HEK293 (cell line): ENCODE data around the gene S100A13.

Source experiments
- CTCF ChIP-seq: fragments of 450-650 bp; formaldehyde crosslinking; IDR thresholded peaks from 2 replicates; pipeline ENCODE4 v1.5.1; 2016; ENCODE audit warnings: missing biosample characterization, missing genetic modification characterization
- TCF7L2 ChIP-seq: IDR thresholded peaks from 2 replicates; pipeline ENCODE4 v1.6.1; 2011; ENCODE audit warnings: low read depth, mild to moderate bottlenecking, inconsistent platforms, low read length, moderate library complexity, borderline replicate concordance
- YY1 ChIP-seq: fragments of 450-650 bp; formaldehyde crosslinking; IDR thresholded peaks from 2 replicates; pipeline ENCODE4 v1.5.1; 2018; ENCODE audit warnings: missing biosample characterization, missing genetic modification characterization
- ZBTB49 ChIP-seq: fragments of 450-650 bp; formaldehyde crosslinking; IDR thresholded peaks from 2 replicates; pipeline ENCODE4 v1.5.1; 2016; ENCODE audit warnings: missing biosample characterization, missing genetic modification characterization, low read depth
- ZFP41 ChIP-seq: fragments of 450-650 bp; formaldehyde crosslinking; IDR thresholded peaks from 2 replicates; pipeline ENCODE4 v1.5.1; 2016; ENCODE audit warnings: missing biosample characterization, missing genetic modification characterization, borderline replicate concordance
- ZNF157 ChIP-seq: fragments of 450-650 bp; formaldehyde crosslinking; IDR thresholded peaks from 2 replicates; pipeline ENCODE4 v1.5.1; 2016; ENCODE audit warnings: missing biosample characterization, missing genetic modification characterization
- ZNF24 ChIP-seq: fragments of 450-650 bp; formaldehyde crosslinking; IDR thresholded peaks from 2 replicates; pipeline ENCODE4 v1.5.1; 2016; ENCODE audit warnings: missing biosample characterization, missing genetic modification characterization
- ZNF292 ChIP-seq: fragments of 450-650 bp; formaldehyde crosslinking; IDR thresholded peaks from 2 replicates; pipeline ENCODE4 v1.5.1; 2016; ENCODE audit warnings: low read depth, missing biosample characterization, missing genetic modification characterization, borderline replicate concordance
- ZNF404 ChIP-seq: fragments of 450-650 bp; formaldehyde crosslinking; IDR thresholded peaks from 2 replicates; pipeline ENCODE4 v1.5.1; 2017; ENCODE audit warnings: missing biosample characterization, missing genetic modification characterization
- ZNF521 ChIP-seq: fragments of 450-650 bp; formaldehyde crosslinking; IDR thresholded peaks from 2 replicates; pipeline ENCODE4 v1.5.1; 2017; ENCODE audit warnings: missing biosample characterization, mild to moderate bottlenecking, missing genetic modification characterization
- ZNF560 ChIP-seq: fragments of 450-650 bp; formaldehyde crosslinking; IDR thresholded peaks from 2 replicates; pipeline ENCODE4 v1.5.1; 2017; ENCODE audit warnings: missing biosample characterization, missing genetic modification characterization, borderline replicate concordance
- ZNF639 ChIP-seq: fragments of 450-650 bp; formaldehyde crosslinking; IDR thresholded peaks from 2 replicates; pipeline ENCODE4 v1.5.1; 2016; ENCODE audit warnings: missing biosample characterization, missing genetic modification characterization
- ZSCAN18 ChIP-seq: fragments of 450-650 bp; formaldehyde crosslinking; IDR thresholded peaks from 2 replicates; pipeline ENCODE4 v1.5.1; 2016; ENCODE audit warnings: missing biosample characterization, missing genetic modification characterization
- TF ChIP-seq, protein P1 (sequence below): fragments of 450-650 bp; formaldehyde crosslinking; IDR thresholded peaks from 2 replicates; pipeline ENCODE4 v1.5.1; 2016; ENCODE audit warnings: missing biosample characterization, missing genetic modification characterization

DNA sequence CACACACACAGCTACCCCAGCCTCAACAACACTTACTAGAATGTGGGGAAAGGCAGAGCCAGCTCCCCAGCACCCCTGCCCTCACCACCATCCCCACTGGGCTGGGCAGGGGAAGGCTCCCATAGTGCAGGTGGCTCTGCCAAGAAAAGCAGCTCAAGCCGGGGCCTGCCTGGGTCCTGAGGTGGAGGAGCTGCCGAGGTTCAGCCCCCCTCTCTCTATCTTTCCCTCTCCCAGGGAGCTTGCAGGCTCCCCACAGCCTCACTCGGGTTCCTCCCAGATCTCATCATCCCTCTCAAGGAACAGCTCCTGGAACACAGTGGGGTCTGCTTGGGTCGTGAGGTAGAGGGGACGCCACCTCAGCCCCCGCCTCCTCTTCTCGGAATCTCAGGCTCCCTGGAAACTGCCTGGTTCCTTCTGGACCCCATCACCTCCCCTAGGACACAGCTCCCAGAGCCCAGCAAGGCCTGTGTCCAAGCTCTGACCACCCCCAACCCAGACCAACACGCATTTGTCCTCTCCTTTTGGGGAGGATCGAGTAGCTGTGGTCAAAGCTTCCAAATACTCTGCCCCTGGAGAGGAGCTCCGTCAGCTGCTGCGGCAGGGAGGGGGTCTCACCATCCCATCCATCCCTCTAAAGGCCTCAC is 15.1 kb downstream of the S100A13 start:
- TF ChIP-seq CTCF (tag by site-specific recombination) (no peak), TCF7L2 (no peak), YY1 (no peak), ZNF157 (tag by site-specific recombination) (no peak), ZSCAN18 (tag by site-specific recombination) (no peak), ZNF24 (tag by site-specific recombination) (no peak), ZNF560 (no peak), ZNF404 (tag by site-specific recombination) (no peak), ZBTB49 (tag by site-specific recombination) (no peak), ZFP41 (tag by site-specific recombination) (no peak), ZNF521 (no peak), ZNF292 (no peak), ZNF639 (tag by site-specific recombination) (no peak)
- TF ChIP-seq, protein P1, sequence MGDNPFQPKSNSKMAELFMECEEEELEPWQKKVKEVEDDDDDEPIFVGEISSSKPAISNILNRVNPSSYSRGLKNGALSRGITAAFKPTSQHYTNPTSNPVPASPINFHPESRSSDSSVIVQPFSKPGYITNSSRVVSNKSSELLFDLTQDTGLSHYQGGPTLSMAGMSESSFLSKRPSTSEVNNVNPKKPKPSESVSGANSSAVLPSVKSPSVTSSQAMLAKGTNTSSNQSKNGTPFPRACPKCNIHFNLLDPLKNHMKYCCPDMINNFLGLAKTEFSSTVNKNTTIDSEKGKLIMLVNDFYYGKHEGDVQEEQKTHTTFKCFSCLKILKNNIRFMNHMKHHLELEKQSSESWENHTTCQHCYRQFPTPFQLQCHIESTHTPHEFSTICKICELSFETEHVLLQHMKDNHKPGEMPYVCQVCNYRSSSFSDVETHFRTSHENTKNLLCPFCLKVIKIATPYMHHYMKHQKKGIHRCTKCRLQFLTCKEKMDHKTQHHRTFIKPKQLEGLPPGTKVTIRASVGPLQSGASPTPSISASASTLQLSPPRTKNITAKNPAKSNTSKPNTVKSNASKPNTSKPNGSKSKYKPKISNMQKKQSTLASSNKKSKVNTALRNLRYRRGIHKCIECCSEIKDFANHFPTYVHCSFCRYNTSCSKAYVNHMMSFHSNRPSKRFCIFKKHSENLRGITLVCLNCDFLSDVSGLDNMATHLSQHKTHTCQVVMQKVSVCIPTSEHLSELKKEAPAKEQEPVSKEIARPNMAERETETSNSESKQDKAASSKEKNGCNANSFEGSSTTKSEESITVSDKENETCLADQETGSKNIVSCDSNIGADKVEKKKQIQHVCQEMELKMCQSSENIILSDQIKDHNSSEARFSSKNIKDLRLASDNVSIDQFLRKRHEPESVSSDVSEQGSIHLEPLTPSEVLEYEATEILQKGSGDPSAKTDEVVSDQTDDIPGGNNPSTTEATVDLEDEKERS (tag by site-specific recombination) = no peak
